Measurements from ENCODE around the gene QRICH2. TPM values are rescaled to one million over a fixed set of nuclear protein-coding genes. Genes with fewer than 3 reads are reported as not detected.

Gene QRICH2
- total and polyA plus RNA-seq, 9 of the 15 experiments (the other 6 are each of a cell fraction or from before 2014, with no cell fraction given) = 0.03 to 1.6 (median 0.81) TPM

DNA sequence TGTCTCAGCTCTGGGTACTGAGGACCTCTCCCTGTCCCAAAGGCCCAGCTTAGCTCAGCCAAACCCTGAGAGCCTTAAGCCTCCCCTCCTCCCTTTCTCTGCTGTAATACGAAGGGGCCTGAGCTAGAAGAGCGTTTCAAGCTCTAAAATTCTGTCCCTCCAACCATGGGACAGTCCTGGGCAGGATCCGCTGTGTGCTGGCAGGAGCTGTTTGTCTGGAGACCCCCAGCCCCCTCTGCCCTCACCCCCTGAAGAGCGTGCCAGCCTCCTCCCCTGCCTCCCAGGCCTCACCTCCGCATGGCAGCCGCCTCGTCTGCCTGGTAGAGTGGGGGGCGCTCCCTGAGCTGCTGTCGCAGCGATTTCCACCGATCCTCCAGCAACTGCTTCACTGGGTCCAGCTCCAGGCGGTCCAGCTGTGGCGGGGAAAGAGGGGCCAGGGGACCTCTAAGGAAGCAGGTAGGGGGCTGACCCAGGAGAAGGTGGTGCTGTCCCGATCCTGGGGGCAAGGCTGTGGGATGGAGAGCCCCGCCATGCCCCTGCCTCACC, 28.3 kb downstream of the QRICH2 start (continued):
- TF ChIP-seq, protein P1, sequence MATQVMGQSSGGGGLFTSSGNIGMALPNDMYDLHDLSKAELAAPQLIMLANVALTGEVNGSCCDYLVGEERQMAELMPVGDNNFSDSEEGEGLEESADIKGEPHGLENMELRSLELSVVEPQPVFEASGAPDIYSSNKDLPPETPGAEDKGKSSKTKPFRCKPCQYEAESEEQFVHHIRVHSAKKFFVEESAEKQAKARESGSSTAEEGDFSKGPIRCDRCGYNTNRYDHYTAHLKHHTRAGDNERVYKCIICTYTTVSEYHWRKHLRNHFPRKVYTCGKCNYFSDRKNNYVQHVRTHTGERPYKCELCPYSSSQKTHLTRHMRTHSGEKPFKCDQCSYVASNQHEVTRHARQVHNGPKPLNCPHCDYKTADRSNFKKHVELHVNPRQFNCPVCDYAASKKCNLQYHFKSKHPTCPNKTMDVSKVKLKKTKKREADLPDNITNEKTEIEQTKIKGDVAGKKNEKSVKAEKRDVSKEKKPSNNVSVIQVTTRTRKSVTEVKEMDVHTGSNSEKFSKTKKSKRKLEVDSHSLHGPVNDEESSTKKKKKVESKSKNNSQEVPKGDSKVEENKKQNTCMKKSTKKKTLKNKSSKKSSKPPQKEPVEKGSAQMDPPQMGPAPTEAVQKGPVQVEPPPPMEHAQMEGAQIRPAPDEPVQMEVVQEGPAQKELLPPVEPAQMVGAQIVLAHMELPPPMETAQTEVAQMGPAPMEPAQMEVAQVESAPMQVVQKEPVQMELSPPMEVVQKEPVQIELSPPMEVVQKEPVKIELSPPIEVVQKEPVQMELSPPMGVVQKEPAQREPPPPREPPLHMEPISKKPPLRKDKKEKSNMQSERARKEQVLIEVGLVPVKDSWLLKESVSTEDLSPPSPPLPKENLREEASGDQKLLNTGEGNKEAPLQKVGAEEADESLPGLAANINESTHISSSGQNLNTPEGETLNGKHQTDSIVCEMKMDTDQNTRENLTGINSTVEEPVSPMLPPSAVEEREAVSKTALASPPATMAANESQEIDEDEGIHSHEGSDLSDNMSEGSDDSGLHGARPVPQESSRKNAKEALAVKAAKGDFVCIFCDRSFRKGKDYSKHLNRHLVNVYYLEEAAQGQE (IDR thresholded peaks at IDR 0.05; ENCODE audit: borderline replicate concordance) = no peak
- TF ChIP-seq, protein P1 (CRISPR knock-in tag; IDR thresholded peaks at IDR 0.05; ENCODE audit: low read depth) = no peak

Measured in K562 (cell line).